ENCODE results near the gene BABAM2.
"Not testable (repeated sequence)": the region's sequence is repeated elsewhere in the genome, so short reads cannot be mapped to it uniquely, and the experiment has no call there.

BABAM2 gene

DNA sequence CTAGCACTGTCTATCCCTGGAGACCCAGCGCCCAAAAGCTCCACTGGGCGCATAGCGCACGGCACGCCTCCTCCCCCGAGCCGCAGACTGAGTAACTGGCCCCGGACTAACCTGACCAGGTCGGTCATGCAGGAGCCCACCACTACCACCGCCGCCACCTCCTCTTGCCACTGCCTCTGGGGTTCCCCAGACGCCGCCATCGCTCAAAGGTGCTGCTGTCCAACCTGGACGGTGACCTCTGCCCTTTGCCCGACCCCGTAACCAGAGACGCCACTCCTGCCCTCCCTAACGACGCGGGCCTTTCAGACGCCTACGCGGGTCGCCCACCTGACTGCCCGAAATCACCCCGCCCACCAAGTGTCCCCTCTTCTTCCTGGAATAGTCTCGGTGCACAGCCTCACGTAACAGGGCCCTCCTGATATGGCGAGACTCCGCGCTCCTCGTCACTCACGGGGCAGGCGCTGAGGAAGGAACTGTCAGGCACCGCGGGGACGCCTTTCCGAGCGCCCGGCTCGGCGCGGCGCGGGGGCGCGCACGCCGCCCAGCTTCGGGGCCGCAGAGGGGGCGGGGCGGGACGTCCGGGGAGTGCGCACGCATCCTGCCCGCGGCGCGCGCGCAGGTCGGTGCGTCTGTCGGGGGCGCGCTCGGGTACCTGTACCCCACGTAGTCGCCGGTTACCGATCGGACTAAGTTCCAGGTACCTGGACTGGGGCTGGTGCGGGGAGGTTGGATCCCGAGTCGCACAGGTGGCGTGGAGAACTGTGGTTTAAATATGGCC is at the start of gene BABAM2, which contains the start of gene RBKS:
BABAM2 (plus strand) TSS at position 584 of the 778 bp plus-strand sequence. CDS start 3,828 bp downstream, outside the sequence.
RBKS (minus strand) TSS at position 242 of the 778 bp plus-strand sequence; CDS start at position 200, 42 bp downstream.
- peak; percentile 63 for DNase-seq

GRCh38 chr2:27842894-27843293 is 47.6 kb upstream of the BABAM2 start:
- DNase-seq, result no peak

DNA sequence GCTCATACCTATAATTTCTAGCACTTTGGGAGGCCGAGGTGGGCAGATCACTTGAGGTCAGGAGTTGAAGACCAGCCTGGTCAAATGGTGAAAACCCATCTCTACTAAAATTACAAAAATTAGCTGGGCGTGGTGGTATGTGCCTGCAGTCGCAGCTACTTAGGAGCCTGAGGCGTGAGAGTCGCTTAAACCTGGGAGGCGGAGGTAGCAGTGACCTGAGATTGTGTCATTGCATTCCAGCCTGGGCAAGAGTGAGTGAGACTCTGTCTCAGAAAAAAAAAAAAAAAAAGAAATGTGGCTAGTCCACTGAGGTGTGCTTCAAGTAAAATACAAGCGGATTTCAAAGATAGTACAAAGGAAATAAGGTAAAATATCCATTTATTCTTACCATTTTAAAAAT is 46.5 kb upstream of the BABAM2 start:
- no peak for DNase-seq

GRCh38 chr2:27844821-27845255 is 45.7 kb upstream of the BABAM2 start:
- DNase-seq, result no peak

- no peak for DNase-seq
Observed at GRCh38 chr2:27847333-27847732, 43.2 kb upstream of the BABAM2 start.

DNA sequence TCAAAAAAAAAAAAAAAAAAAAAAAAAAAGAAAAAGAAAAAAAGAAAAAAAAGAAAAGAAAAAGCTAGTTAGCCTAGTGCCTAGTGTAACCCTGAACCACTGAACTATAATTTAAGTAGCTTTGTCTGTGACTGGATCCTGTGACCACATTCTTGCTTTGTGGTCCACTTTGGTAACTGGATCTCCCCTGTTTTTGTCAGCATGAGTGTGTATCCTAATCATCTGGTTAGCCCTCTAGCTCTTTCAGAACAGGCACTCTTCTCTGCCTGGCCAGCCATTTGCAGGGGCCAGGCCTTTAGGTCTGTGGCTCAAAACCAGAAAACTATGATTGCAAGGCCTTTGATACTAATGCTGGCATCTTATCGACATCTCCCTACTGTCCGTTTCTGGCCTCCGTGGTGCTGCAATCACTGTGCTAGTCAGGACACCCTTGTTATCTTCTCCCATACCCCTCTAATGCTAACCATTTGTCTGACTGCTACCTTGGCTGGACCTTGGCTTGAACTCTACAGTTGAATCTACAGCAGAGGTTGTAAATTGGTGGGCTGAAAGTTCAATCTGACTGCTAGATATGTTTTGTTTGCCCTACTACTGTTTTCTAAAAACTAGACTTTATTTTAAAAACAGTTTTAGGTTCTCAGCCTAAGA is 40.8 kb upstream of the BABAM2 start:
- no peak for DNase-seq

GRCh38 chr2:27852691-27853090 is 37.8 kb upstream of the BABAM2 start:
- DNase-seq, result no peak

GRCh38 chr2:27854229-27854862 is 36.2 kb upstream of the BABAM2 start:
- no peak for DNase-seq

GRCh38 chr2:27855476-27855875 is 35.1 kb upstream of the BABAM2 start:
- DNase-seq, result no peak

GRCh38 chr2:27856386-27856785 is 34.1 kb upstream of the BABAM2 start:
- no peak for DNase-seq

DNA sequence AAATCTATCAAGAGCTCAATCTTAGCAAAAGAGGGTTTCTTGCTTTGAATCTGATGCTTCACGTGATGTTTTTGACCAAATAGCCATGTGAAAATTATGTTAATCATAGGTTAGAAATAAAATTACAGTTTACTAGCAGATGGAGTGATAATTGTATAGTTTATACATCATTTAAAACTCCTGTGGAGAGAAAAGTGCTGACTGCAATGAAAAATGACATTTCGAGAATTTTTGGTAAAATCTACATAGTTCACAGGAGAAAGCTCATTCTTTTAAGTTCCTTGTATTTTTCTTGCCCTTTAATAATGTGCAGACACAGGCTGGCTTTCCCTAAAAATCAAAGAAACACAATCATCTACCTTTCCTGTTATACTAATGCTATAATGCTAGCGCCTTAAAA is 33.6 kb upstream of the BABAM2 start:
- DNase-seq, result no peak

DNA sequence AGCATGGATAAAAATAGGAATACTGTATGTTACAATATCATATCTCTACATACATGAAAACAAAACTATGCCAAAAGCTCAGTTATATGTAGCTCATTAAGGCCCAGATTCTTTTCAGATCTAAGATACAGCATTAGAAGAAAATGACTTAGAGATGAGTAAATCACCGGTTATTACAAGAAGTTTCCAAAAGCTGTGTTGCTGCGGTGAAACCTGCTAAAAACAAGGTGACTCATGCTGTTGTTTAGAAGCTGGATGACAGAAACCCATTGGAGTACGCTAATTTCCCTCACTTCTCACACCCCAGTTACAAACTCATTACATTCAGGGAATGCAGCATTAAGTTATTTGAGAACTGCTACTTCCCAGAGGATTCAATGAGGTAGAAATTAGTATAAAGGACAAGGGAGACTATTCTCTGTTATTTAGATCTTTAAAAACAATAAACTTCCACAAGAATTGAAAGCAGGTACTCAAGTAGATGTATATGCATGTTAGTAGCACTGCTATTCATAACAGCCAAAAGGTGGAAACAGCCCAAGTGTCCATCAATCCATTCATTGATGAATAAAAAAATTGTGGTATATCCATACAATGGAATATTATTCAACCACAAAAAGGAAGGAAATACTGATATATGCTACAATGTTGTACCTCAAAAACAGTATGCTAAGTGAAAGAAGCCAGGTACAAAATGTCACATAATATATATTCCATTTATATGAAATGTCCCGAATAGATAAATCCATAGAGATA is 32.9 kb upstream of the BABAM2 start:
- DNase-seq, result no peak

- no peak for DNase-seq
Observed at GRCh38 chr2:27860111-27860510, 30.4 kb upstream of the BABAM2 start.

GRCh38 chr2:27863146-27863545 is 27.4 kb upstream of the BABAM2 start:
- no peak for DNase-seq

GRCh38 chr2:27863955-27864354 is 26.6 kb upstream of the BABAM2 start:
- DNase-seq, result not testable (repeated sequence)

DNA sequence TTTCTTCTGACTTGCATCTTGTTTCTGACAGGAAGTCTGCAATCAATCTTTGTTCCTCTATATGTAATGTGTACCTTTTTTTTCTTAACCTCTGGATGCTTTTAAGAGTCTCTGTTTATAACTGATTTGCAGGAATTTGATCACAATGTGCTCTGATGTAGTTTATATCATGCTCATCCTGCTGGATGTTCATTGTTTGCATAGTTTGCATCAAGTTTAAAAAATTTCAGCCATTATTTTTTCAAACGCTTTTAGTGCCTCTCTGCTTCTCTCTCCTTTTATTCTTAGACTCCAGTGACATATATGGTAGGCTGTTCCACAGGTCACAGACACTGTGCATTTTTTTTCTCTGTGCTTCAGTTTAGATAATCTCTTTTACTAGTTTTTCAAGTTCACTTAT is 24.3 kb upstream of the BABAM2 start:
- no peak for DNase-seq

DNA sequence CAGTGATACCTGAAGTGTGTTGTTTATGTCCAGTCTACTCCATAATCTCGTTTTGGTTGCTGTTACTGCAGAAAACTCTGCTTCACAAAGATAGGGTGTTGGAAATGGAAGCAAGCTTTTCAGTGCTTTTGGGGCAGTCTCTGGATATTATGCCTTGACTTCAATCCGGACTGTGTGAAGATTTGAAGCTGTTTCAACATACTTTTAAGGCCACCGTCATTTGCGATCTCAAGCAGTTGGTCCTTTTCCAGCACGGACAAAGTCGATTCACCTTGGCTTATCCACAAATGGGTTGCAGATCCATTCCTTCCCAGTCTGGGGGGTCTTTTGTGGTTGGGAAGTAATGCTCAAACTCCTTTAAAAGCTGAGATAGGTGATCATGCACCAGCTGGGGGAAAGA is 20.8 kb upstream of the BABAM2 start:
- no peak for DNase-seq

DNA sequence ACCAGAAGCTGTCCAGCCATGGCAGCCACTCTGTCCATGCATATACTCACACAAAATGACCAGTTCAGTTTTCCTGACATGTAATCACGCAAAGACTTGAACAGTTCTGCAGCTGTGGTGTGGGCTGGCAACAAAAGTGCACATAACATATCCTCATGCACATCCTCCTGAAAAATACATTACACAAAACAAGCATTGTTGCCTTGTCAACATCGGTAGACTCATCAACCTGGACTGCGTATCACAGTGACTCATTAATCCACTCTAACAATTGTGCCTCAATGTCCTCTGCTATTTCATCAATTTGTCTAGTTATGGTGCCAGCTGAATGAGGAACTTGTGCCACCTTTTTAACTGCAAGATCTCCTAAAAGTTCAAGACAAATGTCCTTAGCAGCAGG is 19.8 kb upstream of the BABAM2 start:
- DNase-seq, result no peak

GRCh38 chr2:27871802-27872201 is 18.7 kb upstream of the BABAM2 start:
- no peak for DNase-seq

- no peak for DNase-seq
Observed at GRCh38 chr2:27873091-27873490, 17.4 kb upstream of the BABAM2 start.

DNA sequence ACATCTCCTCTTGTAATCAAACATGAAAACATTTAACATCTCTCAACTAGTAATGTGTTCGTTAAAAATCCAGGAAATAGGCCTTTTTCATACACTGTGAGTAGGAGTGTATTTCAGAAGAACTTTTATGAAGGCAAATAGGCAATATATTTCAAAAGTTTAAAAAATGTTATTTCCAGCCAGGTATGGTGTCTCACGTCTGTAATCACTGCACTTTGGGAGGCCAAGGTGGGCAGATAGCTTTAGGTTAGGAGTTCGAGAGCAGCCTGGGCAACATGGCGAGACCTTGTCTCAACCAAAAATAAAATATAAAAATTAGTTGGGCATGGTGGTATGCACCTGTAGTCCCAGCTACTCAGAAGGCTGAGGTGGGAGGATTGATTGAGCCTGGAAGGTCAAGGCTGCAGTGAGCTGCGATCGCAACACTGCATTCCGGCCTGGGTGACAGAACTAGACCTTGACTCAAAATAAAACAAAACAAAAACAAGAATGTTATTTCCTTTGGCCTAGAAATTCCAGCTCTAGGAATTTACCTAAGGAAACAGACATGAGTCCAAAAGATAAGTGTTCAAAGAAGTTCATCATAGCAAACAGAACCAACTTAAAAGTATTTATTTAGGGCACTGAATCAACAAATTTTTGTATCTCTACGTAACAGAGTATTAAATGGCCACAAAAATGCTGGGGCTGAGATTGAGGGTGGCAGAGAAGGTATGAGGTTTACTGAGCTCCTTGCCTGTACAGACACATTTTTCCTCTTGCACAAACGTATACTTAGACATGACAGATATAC is 15.2 kb upstream of the BABAM2 start:
- DNase-seq, result no peak

GRCh38 chr2:27878825-27879224 is 11.7 kb upstream of the BABAM2 start:
- no peak for DNase-seq
